ENCODE measurements around the gene IMPACT.

The IMPACT gene

GRCh38 chr18:24421831-24422230, 4.6 kb upstream of the IMPACT start:
- no peak for DNase-seq (ENCODE audit: low spot score)

- DNase-seq (ENCODE audit: low spot score): no peak
Measured at GRCh38 chr18:24426073-24426397, 435 bp upstream of the IMPACT start.

GRCh38 chr18:24427484-24427883, 1.0 kb downstream of the IMPACT start:
- peak; percentile 14 for DNase-seq (ENCODE audit: low spot score)

GRCh38 chr18:24428709-24429108, 2.2 kb downstream of the IMPACT start:
- no peak for DNase-seq (ENCODE audit: low spot score)

GRCh38 chr18:24429188-24429587, 2.7 kb downstream of the IMPACT start:
- DNase-seq (ENCODE audit: low spot score): no peak

GRCh38 chr18:24432618-24433017, 6.1 kb downstream of the IMPACT start:
- no peak for DNase-seq (ENCODE audit: low spot score)

GRCh38 chr18:24436939-24437338, 10.5 kb downstream of the IMPACT start:
- DNase-seq (ENCODE audit: low spot score): no peak

- DNase-seq (ENCODE audit: low spot score): no peak
Measured at GRCh38 chr18:24443870-24444269, 17.4 kb downstream of the IMPACT start.

- no peak for DNase-seq (ENCODE audit: low spot score)
Measured at GRCh38 chr18:24446453-24446852, 20.0 kb downstream of the IMPACT start.

- no peak for DNase-seq (ENCODE audit: low spot score)
Measured at GRCh38 chr18:24446953-24447538, 20.6 kb downstream of the IMPACT start.

- DNase-seq (ENCODE audit: low spot score): no peak
Measured at GRCh38 chr18:24447961-24448360, 21.5 kb downstream of the IMPACT start.

- DNase-seq (ENCODE audit: low spot score): no peak
Measured at GRCh38 chr18:24456549-24456948, 30.1 kb downstream of the IMPACT start.

GRCh38 chr18:24459772-24460171, 33.3 kb downstream of the IMPACT start:
- DNase-seq (ENCODE audit: low spot score): no peak

GRCh38 chr18:24460388-24460787, 33.9 kb downstream of the IMPACT start, which contains the start of gene HRH4:
Gene HRH4, plus strand, starts transcription at chr18:24460637. Its CDS starts 92 bp downstream, at chr18:24460729.
- no peak for DNase-seq (ENCODE audit: low spot score)

GRCh38 chr18:24461996-24462395, 35.5 kb downstream of the IMPACT start:
- DNase-seq (ENCODE audit: low spot score): no peak

GRCh38 chr18:24462838-24463775, 36.6 kb downstream of the IMPACT start:
- DNase-seq (ENCODE audit: low spot score): no peak

- DNase-seq (ENCODE audit: low spot score): no peak
Measured at GRCh38 chr18:24465486-24465885, 39.0 kb downstream of the IMPACT start.

- DNase-seq (ENCODE audit: low spot score): no peak
Measured at GRCh38 chr18:24466771-24467170, 40.3 kb downstream of the IMPACT start.

GRCh38 chr18:24470022-24470618, 43.6 kb downstream of the IMPACT start:
- no peak for DNase-seq (ENCODE audit: low spot score)

GRCh38 chr18:24470805-24471204, 44.3 kb downstream of the IMPACT start:
- DNase-seq (ENCODE audit: low spot score): no peak

- DNase-seq (ENCODE audit: low spot score): no peak
Measured at GRCh38 chr18:24472591-24472990, 46.1 kb downstream of the IMPACT start.

GRCh38 chr18:24474406-24474805, 47.9 kb downstream of the IMPACT start:
- DNase-seq (ENCODE audit: low spot score): no peak

GRCh38 chr18:24475926-24476589, 49.6 kb downstream of the IMPACT start:
- DNase-seq (ENCODE audit: low spot score): no peak
